Adrenal gland (tissue), 5 donors: ENCODE results near the gene THSD4.

ENCODE experiments used
- POLR2A ChIP-seq, 2 donors: fragments of 450-650 bp; IDR thresholded peaks; one replicate each; pipeline ENCODE4 v1.6.1; 2017; ENCODE audit warnings: antibody characterized with exemption in 2 of 2, mild to moderate bottlenecking in 2 of 2, moderate library complexity in 1 of 2
- TF ChIP-seq, protein P1 (sequence below), 6 experiments: fragments of 450-650 bp in 4 of 6; fragments of 200-600 bp in 2 of 6; sonication (generic) in 1 of 6; IDR thresholded peaks; 1 replicate in 5 of 6; 2 replicates in 1 of 6; pipeline versions ENCODE4 v1.5.1 to v1.8.0; 2016 to 2021; ENCODE audit warnings: antibody characterized with exemption in 6 of 6, mild to moderate bottlenecking in 2 of 6, moderate library complexity in 1 of 6
- donor health status: DM: no; HTN: no; CAD: no.

DNA sequence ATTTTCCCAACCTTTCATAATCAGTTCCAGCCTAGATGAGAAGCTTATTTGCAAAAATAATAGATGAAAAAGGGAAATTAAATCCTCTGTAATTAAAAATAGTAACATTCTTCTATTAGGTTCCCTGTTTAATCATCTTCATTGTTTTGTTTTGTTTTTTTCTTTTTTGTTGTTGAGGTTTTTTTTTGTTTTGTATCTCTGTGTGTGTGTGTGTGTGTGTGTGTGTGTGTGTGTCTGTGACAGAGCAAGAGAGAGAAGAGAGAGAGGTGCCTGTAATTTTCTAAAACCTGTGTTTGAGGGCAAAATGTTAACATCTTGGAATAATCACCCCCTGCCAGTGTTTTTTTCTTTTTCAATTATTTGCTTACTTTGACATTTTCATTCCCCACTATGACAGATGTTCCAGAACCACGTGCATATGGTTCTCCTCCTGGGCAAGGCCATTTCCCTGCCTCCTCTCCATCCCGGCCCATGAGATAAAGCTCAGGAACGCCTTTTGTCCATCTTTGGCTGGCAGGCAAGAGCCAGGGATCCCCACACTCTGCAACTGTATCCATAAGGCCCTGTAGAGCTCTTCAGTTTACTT is 573.3 kb downstream of the THSD4 start:
- no peak for TF ChIP-seq POLR2A (IDR thresholded peaks at IDR 0.05)
- TF ChIP-seq, protein P1, sequence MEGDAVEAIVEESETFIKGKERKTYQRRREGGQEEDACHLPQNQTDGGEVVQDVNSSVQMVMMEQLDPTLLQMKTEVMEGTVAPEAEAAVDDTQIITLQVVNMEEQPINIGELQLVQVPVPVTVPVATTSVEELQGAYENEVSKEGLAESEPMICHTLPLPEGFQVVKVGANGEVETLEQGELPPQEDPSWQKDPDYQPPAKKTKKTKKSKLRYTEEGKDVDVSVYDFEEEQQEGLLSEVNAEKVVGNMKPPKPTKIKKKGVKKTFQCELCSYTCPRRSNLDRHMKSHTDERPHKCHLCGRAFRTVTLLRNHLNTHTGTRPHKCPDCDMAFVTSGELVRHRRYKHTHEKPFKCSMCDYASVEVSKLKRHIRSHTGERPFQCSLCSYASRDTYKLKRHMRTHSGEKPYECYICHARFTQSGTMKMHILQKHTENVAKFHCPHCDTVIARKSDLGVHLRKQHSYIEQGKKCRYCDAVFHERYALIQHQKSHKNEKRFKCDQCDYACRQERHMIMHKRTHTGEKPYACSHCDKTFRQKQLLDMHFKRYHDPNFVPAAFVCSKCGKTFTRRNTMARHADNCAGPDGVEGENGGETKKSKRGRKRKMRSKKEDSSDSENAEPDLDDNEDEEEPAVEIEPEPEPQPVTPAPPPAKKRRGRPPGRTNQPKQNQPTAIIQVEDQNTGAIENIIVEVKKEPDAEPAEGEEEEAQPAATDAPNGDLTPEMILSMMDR (IDR thresholded peaks at IDR 0.05): no peak
